Measurements from ENCODE around the gene ZNF32. TPM values are rescaled to one million over a fixed set of nuclear protein-coding genes. Genes with fewer than 3 reads are reported as not detected.
A peak's percentile ranks its signal among the peaks of the same experiment; 100 is the strongest.

The ZNF32 gene, protein sequence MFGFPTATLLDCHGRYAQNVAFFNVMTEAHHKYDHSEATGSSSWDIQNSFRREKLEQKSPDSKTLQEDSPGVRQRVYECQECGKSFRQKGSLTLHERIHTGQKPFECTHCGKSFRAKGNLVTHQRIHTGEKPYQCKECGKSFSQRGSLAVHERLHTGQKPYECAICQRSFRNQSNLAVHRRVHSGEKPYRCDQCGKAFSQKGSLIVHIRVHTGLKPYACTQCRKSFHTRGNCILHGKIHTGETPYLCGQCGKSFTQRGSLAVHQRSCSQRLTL
- total RNA-seq = 17.6 and 26.6 TPM in 2 replicates

DNA sequence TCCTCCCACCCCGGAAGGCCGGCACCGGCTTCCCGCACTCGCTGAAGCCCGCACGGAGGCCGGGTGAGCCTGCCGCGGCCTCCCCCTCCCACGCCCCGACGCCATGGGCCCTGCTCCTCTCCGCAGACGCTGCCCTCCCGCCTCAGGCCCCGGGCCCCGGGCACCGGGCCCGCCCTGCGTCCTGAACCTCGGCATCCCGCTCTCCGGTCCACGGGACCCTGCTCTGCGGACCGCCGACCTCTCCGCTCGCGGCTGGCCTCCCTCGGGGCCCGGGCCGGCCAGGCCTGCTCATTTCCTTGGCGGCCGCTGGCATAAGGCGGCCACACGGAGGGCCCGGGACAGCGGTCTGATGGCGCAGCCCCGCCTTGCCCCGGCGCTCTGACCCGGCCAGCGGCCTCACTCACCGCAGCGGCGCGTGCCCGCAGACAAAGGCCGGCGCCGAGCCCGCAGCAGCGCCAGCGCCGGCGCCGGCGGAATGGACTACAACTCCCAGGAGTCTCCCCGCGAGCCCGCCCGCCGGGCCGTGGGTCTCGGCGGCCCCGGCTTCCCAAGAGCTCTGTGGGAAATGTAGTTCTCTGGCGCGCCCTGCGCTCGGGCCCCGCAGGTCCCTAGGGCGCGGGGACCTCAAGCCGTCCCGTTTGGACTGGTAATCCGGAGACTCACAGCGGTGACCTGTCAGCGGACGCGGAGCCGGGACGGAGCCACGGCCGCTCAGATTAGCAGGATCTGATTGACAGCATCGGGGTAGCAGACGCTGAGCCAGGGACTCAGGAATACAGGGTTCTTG is at the start of gene ZNF32:
Gene ZNF32, minus strand, starts transcription at position 484 of the 787 bp plus-strand sequence. CDS start 2,748 bp downstream, outside the sequence.
- peak; percentile 18 for DNase-seq (ENCODE audit: extremely low read depth, low read depth, low spot score)

DNA sequence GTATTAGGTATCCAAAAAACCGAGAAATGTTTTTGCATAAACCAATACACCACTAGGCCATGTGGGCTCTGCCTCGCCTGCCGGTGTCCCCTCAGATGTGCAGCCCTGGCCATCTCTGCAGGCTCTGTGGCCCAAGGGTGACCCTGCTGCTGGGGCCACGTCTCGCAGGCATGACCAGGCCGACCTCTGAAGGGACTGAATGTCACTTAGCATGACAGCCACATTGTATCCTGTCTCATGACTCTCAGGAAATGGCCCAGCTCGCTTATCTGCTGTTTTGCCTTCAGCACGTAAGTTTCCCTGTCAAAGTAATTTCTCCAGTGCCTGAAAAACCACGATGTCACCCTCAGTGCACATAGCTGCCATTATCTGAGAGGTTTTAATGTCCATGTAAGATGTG is 49.5 kb upstream of the ZNF32 start:
- DNase-seq (ENCODE audit: extremely low read depth, low read depth, low spot score) = no peak

DNA sequence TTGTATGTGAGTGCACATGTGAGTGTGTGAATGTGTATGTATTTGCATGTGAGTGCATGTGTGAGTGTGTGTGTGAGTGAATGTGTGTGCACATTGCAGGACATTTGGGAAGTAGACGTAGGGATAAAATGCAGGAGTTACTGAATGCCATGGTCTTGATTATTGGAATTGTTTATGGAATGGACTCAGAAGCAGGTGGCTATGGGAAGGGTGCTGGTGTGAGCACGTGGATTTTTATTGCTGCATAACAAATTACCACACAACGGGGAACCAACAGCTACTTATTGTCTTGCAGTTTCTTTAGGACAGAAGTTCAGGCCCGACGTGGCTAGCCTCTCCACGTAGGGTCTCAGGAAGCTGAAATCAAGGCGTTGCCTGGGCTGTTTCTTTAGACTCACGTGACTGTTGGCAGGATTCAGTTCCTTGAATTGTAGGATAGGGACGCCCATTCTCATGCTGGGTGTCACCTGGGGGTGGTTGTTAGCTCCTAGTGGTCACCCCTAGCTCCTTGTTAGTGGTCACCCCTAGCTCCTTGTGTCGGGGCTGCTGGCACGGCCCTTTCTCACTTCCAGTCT is 48.3 kb upstream of the ZNF32 start:
- no peak for DNase-seq (ENCODE audit: extremely low read depth, low read depth, low spot score)

DNA sequence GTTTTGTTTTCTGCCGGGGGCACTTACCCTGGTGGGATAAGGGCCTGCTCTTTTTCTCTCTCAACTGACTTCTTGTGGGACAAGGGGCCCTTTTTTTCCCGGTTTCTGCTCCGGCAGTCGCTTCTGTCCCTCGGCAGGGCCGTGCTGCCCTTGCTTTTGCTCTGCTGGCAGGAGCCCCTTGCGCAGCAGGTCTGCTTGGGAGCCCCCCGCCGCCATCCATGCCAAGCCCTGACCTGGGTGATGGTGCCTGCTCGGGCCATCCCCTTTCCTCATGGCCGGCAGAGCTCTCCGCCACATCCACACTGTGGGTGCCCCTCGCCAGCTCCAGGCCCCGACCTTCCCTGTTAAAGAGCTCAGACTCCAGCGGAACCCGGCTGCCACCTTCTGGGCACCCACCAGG is 47.0 kb upstream of the ZNF32 start:
- no peak for DNase-seq (ENCODE audit: extremely low read depth, low read depth, low spot score)

DNA sequence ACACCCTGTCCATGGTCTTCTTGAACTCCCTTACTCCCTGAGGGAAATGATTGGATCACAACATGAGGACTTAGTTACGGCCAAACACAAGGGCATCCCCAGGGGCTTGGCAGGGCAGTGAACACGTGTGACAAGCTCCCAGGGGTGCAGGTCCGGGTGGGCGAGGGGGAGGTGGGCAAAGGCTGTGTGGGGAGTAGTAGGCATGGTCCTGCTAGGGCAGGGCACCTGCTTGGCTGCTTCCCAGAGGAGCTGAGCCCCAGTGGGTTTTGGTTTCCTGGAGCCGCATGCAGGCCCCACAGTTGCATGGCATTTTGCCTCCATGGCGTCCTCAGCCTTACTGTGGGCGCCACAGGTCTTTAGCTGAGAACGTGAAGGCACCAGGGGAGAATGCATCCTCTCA is 46.6 kb upstream of the ZNF32 start:
- DNase-seq (ENCODE audit: extremely low read depth, low read depth, low spot score) = no peak

DNA sequence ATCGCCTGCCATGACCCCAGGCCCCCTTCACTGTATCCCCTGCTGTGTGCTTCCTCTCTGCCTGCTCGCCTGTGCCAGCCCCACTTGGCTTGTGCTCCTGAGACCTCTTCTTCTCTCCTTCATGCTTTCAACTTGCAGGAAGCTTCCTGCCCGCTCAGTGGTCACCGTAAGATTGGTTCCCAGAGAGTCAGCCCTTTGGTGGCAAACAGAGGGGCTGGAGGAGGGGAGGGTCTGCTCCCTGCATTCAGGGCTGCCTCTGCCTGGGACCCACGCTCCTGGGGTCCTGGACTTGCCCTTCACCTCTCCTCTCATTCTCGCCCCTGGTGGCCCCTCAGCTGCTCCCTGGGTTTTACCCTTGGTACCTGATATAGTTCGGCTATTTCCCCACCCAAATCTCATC is 45.8 kb upstream of the ZNF32 start:
- DNase-seq (ENCODE audit: extremely low read depth, low read depth, low spot score) = no peak

DNA sequence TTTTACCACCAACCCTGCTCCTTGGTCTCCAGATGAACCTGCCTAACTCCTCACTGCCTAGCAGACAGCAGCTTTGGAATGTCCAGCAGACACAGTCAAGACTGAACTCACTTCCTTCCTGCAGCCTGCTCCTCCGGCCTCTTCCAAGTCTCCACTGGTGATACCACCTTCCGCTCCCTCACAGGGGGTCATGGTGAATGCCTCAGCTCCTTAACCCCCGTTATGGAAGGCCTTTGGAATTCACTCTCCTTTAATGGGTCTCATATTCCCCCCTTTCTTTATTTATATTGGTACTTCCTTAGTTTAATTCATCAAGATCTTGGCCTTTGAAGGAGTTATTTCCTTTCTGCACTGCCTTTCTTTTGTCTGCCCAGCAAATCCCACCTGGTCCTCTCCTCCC is 44.9 kb upstream of the ZNF32 start:
- DNase-seq (ENCODE audit: extremely low read depth, low read depth, low spot score) = no peak

DNA sequence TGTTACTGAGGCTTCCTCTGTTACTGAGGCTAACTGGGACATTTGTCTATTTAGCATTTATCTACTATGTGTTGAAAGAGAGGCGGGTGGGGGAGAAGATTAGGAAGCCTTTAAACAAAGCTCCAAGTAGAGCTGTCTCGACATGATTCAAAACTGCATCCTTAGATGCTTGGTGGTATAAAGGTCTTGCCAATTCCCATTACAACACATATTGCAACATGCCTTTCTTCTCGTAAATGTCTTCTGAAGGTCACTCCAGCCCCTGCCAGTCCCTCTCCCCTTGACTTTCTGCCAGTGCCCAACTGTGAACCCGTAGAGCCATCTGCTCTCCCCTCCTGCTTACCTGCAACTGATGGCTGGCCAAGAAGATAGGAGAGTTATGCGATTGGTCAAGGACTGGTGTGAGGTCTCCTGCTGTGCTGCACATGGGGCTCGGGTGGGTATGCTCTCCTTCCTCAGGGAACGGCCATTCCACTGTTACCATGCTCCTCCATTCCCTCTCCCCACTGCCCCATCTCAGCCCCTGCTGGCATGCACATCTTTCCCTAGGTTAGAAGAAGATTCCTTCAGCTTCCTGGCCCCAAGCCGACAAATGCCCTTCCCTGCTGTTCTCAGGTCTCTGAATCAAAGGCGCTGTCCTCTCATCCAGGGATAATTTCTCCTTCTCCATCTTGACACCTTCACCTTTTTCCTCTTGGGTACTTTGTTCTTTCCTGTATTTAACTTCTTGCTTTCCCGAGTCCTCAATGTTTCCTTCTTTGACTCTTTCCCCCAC is 43.6 kb upstream of the ZNF32 start:
- no peak for DNase-seq (ENCODE audit: extremely low read depth, low read depth, low spot score)

DNA sequence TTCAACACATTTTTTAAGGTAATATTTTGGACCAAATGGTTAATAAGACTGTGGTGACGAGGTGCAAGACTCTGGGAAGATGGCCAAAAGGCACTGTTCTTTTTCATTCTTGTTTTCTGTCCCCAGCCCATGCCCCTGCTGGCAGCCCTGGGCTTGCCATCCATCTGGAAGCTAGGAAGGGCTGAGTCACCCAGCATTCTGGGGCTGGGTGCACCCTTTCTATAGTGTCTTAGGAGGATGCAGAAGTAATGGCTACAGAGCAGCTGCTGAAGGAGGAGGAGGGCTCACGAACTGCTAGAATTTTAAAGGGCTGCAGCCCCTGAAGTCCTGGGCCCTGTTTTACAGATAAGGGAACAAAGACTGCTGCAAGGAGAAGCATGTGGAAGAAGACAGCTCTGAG is 42.8 kb upstream of the ZNF32 start:
- no peak for DNase-seq (ENCODE audit: extremely low read depth, low read depth, low spot score)

DNA sequence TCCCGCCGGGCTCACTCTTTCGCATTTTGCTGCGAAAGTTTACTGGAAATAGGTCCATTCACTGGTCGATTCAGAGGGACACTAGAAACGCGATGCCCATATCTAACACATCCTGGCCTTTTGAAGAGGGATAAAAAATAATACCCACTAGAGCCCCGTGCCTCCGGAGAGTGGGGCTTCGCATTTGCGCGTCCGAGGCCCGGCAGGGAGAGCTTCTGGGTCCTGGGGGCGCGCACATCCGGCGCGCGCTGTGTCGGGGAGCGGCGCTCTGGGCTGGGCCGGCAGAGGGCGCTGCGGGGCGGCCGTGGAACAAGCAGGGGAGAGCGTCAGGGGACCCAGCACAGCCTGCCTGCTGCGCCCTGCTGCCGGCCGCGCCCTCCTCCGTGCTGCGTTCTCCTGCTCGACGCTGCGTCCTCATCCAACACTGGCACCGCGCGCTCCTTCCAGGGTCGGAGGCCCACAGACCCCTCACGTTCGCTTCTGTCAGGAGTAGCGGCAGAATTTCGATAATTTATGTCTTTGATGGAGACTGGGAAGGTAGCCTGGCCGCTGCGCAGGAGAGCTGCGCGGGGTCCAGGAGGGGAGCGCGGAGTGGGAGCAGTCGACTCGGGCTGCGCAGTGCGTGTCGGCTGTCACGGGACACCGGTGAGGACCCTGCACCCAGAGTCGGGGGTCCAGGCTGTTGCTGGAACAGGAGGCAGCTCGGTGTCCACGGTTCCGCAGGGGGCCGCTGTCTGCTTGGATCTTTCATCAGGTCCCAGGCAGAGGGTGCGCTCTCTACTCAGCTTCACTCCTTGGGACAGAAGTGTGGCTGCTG is 41.5 kb upstream of the ZNF32 start:
- DNase-seq (ENCODE audit: extremely low read depth, low read depth, low spot score) = no peak

DNA sequence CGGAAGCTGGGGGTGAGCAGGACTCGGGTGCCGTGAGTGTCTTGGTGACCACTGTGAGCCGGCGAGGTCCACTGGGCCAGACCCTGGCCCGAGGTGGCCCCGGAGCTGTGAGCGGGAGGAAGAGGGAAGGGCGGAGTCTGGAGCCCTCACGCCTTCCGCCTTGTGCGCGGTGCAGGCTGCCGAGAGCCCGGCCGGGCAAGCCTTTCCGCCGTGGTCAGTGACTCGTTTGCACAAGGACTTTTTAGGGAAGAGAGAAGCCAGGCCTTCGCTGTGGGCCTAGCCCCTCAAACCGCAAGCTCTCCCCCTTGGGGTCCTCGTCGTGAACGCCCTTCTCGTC is 40.9 kb upstream of the ZNF32 start:
- no peak for DNase-seq (ENCODE audit: extremely low read depth, low read depth, low spot score)

DNA sequence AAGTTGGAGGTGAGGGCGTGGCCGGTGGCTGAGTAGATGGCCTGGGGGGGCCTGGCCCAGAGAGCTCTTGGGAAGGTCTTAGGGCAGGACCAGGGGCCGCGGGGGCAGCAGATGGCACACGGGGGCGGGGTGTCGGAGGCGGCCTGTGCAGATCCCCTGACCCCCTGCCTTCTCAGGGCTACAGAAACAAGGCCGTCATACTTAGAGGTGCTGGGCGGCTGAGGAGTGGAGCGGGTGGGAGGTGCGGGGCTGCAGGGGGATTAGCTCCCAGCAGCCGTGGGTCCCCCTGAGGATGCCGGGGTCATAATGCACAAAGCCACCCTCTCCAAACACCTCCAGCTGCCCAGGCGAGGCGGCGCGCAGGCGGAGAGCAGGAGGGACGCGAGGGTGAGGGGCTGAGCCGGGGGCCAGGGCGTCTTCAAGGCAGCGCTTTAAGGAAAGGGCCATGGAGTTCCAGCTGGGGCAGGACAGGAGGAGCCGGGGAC is 40.4 kb upstream of the ZNF32 start:
- no peak for DNase-seq (ENCODE audit: extremely low read depth, low read depth, low spot score)

DNA sequence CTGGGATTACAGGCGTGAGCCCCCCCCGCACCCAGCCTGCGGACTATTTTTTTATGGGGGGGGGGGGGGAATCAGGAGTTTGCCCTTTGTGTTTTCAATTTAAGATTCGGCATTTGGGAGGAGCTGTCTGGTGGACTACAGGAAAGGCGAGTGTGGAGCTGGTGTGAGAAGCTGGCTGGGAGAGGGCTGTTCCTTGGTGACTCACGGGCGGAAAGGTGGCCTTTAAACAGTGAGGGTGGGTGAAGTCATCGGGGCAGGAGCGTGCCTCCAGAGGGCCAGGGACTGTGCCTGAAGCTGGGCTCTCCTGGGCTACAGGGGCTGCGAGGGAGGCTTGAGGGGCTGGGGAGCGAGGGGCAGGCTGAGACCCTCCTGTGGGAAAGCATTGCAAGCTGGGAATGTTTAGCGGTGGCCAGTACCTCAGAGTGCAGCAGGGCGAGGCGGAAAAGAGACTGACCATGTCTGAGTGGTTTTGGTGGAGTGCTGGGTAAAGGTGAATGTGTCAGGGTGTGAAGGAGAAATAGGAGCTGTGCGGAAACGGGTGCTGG is 39.7 kb upstream of the ZNF32 start:
- no peak for DNase-seq (ENCODE audit: extremely low read depth, low read depth, low spot score)

DNA sequence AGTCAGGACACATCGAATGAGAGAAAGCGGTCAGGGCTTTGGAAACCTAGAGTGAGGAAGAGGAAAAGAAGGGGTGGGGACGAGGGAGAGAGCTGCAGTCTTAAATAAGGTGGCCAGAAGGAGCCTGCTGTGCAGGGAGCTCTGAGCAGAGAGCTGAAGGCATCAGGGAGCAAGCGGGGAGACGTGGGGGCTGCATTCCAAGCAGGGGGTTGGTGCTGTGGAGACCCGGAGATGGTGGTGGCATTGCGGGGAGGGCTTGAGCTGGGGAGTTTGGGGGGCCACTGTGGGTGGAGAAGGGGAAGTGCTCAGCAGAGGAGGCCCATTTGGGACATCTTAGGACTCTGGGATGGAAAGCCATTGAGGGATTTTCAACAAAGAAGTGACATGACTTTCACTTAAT is 38.7 kb upstream of the ZNF32 start:
- no peak for DNase-seq (ENCODE audit: extremely low read depth, low read depth, low spot score)

DNA sequence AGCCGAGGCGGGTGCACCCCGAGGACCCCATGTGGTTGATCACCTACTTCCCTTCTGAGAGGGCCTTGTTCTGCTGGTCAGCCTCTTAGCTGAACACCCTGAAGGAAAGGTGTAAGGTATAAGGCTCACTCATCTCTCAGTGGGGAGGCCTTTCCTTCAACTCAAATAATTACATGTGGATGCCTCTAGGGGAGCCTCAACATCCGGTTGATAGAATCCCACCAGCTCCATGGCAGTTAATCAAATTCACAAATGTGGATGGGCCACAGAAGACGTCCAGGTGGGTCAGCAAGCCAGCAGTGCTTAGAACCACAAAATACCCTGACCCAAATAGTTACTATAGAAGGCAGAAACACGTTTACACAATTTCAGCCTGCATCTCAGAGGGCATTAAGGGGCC is 37.7 kb upstream of the ZNF32 start:
- DNase-seq (ENCODE audit: extremely low read depth, low read depth, low spot score) = no peak

DNA sequence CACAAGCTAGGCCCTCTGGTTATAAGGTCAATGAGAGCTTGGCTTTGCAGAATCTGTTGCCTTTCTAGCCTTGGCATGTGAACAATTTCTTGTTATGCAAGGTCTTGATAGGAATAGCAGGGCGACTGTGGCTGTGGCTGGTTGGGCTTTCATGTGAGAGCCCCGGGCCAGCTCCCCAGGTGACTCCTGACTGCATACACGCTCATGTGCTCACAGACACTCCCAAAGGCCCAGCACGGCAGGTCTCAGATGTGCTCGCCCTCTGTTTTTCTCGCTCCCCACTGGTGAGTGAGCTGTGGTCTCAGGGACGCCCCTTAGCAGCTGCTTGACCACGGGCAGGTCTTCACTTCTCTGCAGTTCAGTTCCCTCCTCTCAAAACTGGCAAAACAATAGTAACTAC is 37.1 kb upstream of the ZNF32 start:
- DNase-seq (ENCODE audit: extremely low read depth, low read depth, low spot score) = no peak

DNA sequence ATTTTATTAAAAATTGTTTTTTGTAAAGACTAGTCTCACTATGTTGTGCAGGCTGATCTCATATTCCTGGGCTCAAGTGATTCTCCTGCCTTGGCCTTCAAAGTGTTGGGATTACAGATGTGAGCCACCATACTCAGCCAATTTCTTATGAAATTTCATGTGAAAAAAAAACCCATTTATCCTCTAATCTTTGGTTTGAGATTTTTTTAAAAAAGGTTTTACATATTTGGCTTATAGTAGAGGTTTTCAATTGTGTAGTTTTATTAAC is 35.5 kb upstream of the ZNF32 start:
- DNase-seq (ENCODE audit: extremely low read depth, low read depth, low spot score) = no peak

DNA sequence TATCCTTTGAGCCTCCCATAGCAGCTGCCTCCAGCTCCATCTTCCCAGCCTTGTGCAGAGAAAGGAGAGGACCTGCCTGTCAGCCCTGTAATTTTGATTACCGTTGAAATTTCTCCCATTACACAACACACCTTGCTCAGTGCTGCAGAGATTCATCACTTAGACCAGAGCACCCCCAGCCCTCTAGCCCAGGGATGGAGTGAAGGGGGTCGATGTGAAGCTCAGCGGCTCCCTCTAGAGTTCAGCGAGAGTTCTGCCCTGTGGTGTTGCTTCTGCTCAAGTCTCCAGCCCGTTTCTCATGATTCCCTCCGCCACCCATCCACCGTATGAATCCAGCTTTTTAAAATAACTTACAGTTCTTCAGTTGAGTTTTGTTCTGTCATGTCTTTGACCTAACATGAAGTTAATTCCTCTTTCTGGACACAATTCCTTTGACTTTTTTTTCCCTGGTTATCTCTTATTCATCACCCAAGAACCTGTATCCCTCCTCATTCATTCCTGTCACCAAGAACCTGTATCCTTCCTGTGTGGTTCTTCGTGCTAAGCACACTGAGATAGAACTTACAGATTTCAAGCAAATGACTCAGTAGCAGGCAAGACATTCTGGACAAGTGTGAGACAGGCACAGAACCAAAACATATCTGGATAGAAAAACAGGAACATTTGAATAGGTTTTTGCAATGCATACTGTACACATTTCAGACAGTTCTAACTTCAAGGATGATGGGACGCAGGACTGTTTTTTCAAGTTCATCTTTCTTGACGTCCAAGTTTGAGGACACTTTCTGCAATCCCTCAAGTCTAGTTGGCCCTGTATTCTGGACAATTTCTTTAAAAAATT is 35.0 kb upstream of the ZNF32 start:
- no peak for DNase-seq (ENCODE audit: extremely low read depth, low read depth, low spot score)

DNA sequence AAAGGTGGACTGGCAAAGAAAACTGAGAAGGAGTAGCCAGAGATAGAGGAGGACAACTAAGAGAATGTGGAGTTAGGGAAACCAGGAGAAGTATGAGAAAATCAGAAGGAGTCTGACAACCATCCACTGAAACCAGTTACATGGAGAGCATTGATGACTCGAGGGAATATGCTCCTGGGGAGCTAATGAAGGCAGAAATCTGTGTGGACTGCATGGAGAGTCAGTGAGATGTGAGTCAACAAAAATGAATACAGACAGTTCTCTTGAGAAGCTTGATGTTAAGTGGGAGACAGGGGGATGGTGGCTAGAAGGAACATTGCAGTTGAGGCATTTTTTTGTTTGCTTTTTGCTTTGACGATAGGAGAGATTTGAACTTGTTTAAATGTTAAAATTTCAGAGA is 34.3 kb upstream of the ZNF32 start:
- no peak for DNase-seq (ENCODE audit: extremely low read depth, low read depth, low spot score)

DNA sequence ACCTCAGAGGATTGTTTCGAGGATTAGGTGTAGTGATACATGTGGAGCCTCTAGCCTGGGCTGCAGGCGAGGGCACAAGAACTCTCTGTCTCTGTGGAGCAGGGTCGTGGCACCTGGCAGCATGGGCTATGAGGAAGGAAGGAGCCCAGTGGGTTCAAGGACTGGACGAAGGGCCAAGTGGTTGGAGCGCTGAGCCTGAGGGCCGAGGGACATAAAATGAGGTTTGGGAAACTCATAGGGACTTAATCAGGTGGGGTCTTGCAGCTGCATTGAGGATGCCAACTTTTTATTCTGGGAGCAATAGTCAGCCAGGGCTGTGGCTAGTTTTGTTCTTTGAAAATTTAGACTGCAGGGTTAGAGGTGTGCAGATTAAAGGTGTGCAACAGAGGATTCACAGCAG is 33.0 kb upstream of the ZNF32 start:
- no peak for DNase-seq (ENCODE audit: extremely low read depth, low read depth, low spot score)
